ENCODE data around the gene RNF225. TPM values are rescaled to one million over a fixed set of nuclear protein-coding genes. Genes with fewer than 3 reads are reported as not detected.

RNF225 gene
- total and polyA plus RNA-seq, 2 donors (not counting 1 experiment from before 2014, with no cell fraction given) = 0.49 TPM; not detected in 1

- Histone ChIP-seq H3K4me3 (ENCODE audit: control extremely low read depth in 1 of 5, extremely low read depth in 1 of 5, insufficient read depth in 1 of 5, low read depth in 2 of 5, low read length in 4 of 5) (no peak overlapping the region), H3K9ac (ENCODE audit: low read length) (no peak overlapping the region), H3K36me3 (replicated peaks in 1 of 2; ENCODE audit: control extremely low read depth in 1 of 2, control insufficient read depth in 1 of 2, extremely low read depth in 1 of 2, insufficient read depth in 2 of 2, low read length in 1 of 2) (no peaks in the 10 kb centered on the region), H4K20me1 (ENCODE audit: control insufficient read depth, insufficient read depth, low read length, poor library complexity, severe bottlenecking) (no peaks in the 10 kb centered on the region), H3K27me3 (replicated peaks in 1 of 4; ENCODE audit: control extremely low read depth in 1 of 4, control insufficient read depth in 3 of 4, insufficient read depth in 4 of 4, low read length in 3 of 4) (no peaks in the 10 kb centered on the region), H3K27ac (ENCODE audit: low read length in 2 of 2) (no peak overlapping the region), H3K4me1 (ENCODE audit: control insufficient read depth in 2 of 2, insufficient read depth in 2 of 2, low read length in 2 of 2) (peaks cover 10 to 23% of the 10 kb centered on the region in 2 donors), H3K79me2 (ENCODE audit: control insufficient read depth, insufficient read depth, low read length) (no peaks in the 10 kb centered on the region), H3K9me3 (ENCODE audit: control extremely low read depth in 1 of 3, control insufficient read depth in 2 of 3, insufficient read depth in 1 of 3, low read length in 2 of 3) (peaks cover 0 to 3% (median 0%) of the 10 kb centered on the region in 3 donors), H3K4me2 (replicated peaks; ENCODE audit: low read depth, low read length, poor library complexity, severe bottlenecking) (no peak overlapping the region), H2AFZ (ENCODE audit: insufficient read depth, low read depth, low read length, poor library complexity, severe bottlenecking) (no peak overlapping the region)
- POLR2A ChIA-PET = no interaction called here
- peaks cover 14% of the 10 kb centered on the region for H3K4me1 Mint-ChIP-seq
- DNase-seq = no peak
- no peak for ATAC-seq (ENCODE audit: low read depth)
- intact Hi-C loops (cut with micrococcal nuclease) = no loop called here
- H3K27me3 Mint-ChIP-seq = no peaks in the 10 kb centered on the region
- TF ChIP-seq CTCF (IDR thresholded peaks at IDR 0.05) = no peak
- TF ChIP-seq EZH2 (IDR thresholded peaks at IDR 0.05; ENCODE audit: borderline replicate concordance, insufficient read depth, low read depth, low read length, poor library complexity, severe bottlenecking) = no peak
- WGBS (ENCODE audit: insufficient coverage) = 96% methylated on average over 31 of the region's 32 CpGs
- H3K4me3 Mint-ChIP-seq = no peak overlapping the region
- H3K9me3 Mint-ChIP-seq (ENCODE audit: insufficient read depth) = no peaks in the 10 kb centered on the region
- H3K27ac Mint-ChIP-seq = no peak overlapping the region
- CTCF ChIA-PET = no interaction called here
These were observed 28.6 kb upstream of the RNF225 start for GRCh38 chr19:58366585-58367430.

- H3K4me3 Mint-ChIP-seq = no peak overlapping the region
- no peaks in the 10 kb centered on the region for H3K9me3 Mint-ChIP-seq (ENCODE audit: insufficient read depth)
- TF ChIP-seq CTCF (IDR thresholded peaks at IDR 0.05) (no peak), EZH2 (IDR thresholded peaks at IDR 0.05; ENCODE audit: borderline replicate concordance, insufficient read depth, low read depth, low read length, poor library complexity, severe bottlenecking) (no peak)
- Histone ChIP-seq H3K4me3 (ENCODE audit: control extremely low read depth in 1 of 5, extremely low read depth in 1 of 5, insufficient read depth in 1 of 5, low read depth in 2 of 5, low read length in 4 of 5) (no peak overlapping the region), H3K79me2 (ENCODE audit: control insufficient read depth, insufficient read depth, low read length) (peaks cover 4% of the 10 kb centered on the region), H3K4me2 (replicated peaks; ENCODE audit: low read depth, low read length, poor library complexity, severe bottlenecking) (no peak overlapping the region), H2AFZ (ENCODE audit: insufficient read depth, low read depth, low read length, poor library complexity, severe bottlenecking) (no peak overlapping the region), H3K27me3 (replicated peaks in 1 of 4; ENCODE audit: control extremely low read depth in 1 of 4, control insufficient read depth in 3 of 4, insufficient read depth in 4 of 4, low read length in 3 of 4) (no peaks in the 10 kb centered on the region), H3K4me1 (ENCODE audit: control insufficient read depth in 2 of 2, insufficient read depth in 2 of 2, low read length in 2 of 2) (peaks cover 8 to 18% of the 10 kb centered on the region in 2 donors), H3K9me3 (ENCODE audit: control extremely low read depth in 1 of 3, control insufficient read depth in 2 of 3, insufficient read depth in 1 of 3, low read length in 2 of 3) (peaks cover 0 to 3% (median 0%) of the 10 kb centered on the region in 3 donors), H3K27ac (ENCODE audit: low read length in 2 of 2) (no peak overlapping the region), H3K9ac (ENCODE audit: low read length) (no peak overlapping the region), H4K20me1 (ENCODE audit: control insufficient read depth, insufficient read depth, low read length, poor library complexity, severe bottlenecking) (no peaks in the 10 kb centered on the region), H3K36me3 (replicated peaks in 1 of 2; ENCODE audit: control extremely low read depth in 1 of 2, control insufficient read depth in 1 of 2, extremely low read depth in 1 of 2, insufficient read depth in 2 of 2, low read length in 1 of 2) (no peaks in the 10 kb centered on the region)
- no peak for ATAC-seq (ENCODE audit: low read depth)
- WGBS (ENCODE audit: insufficient coverage) = 97% methylated on average over 106 of the region's 106 CpGs
- H3K27me3 Mint-ChIP-seq = no peaks in the 10 kb centered on the region
- no peak for DNase-seq
- no peak overlapping the region for H3K27ac Mint-ChIP-seq
- peaks cover 6% of the 10 kb centered on the region for H3K4me1 Mint-ChIP-seq
- CTCF ChIA-PET = no interaction called here
- intact Hi-C loops (cut with micrococcal nuclease) = no loop called here
- POLR2A ChIA-PET = no interaction called here
These were observed 27.6 kb upstream of the RNF225 start for GRCh38 chr19:58367698-58368454.

Measured in B cell (primary cell).